Measurements from ENCODE around the gene HHAT.

Gene HHAT

GRCh38 chr1:210328746-210329503 lies at the start of gene HHAT:
TSS of gene HHAT (plus strand) at chr1:210328902. CDS start at chr1:210348976, 20,074 bp downstream.
- DNase-seq (ENCODE audit: low read depth, low spot score): no peak

- DNase-seq (ENCODE audit: low read depth, low spot score): no peak
These were observed 48.5 kb upstream of the HHAT start for GRCh38 chr1:210280221-210280620.

DNA sequence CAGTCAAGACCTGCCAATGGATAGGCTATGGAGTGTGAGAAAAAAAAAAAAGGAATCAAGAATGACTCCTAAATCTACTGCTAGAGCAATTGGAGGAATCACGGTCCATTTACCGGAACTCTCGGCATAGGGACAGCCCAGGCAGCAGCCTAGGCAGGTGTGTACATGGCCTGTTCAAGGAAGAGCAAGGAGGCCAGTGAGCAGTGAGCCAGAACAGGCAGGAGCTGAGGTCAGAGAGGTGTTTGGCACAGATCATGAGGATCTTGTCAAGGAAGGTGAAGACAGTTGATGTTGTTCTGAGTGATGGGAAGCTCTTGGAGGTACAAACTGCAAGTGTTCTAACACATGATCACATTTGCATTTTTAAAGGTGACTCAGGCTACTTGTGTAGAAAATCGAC lies 40.6 kb upstream of the HHAT start:
- DNase-seq (ENCODE audit: low read depth, low spot score): no peak

DNA sequence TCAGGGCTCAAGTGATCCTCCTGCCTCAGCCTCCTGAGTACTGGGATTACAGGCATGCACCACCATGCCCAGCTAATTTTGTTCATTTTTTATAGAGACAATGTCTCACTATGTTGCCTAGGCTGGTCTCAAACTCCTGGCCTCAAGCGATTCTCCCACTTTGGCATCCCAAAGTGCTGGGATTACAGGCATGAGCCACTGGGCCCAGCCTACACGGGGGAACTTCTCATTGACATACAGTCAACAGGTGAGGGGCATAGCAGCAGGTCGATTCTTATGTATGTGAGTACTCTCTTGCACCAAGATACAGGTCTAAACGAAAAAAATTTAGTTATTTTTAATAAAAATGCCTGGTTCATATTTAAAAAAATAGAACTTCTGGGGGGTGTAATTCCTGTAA lies 39.5 kb upstream of the HHAT start:
- DNase-seq (ENCODE audit: low read depth, low spot score): no peak

DNA sequence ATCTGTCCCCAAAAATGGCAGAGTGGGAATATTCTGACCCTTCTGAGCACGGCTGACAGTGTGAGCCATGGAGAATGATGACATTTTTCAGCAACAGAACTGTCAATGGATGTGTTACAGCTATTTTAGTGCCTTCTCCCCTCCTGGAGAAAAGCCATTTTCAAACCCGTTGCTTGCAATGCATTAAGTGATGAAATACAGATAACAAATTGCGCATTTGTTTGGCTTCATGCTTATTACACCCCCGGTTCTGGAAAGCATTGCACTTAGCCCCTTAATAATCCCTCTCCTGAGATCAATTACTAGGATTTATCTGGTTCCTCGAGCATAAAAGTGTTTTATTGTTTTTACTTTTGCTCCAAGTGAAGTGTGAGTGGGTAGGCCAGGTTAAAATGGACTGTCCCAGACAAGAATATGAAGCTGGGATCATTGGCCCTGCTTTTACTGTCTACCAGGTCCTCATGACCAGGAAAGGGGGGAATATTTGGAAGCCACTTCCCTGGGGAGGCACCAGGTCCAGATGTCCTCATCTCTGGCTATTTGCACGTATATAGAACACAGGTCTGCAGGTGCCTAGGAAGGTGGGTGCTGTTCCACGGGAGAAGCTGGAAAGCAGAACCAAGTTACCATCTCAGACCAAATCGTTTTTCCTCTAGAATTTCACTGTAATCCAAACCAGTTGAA lies 37.5 kb upstream of the HHAT start:
- DNase-seq (ENCODE audit: low read depth, low spot score): no peak

DNA sequence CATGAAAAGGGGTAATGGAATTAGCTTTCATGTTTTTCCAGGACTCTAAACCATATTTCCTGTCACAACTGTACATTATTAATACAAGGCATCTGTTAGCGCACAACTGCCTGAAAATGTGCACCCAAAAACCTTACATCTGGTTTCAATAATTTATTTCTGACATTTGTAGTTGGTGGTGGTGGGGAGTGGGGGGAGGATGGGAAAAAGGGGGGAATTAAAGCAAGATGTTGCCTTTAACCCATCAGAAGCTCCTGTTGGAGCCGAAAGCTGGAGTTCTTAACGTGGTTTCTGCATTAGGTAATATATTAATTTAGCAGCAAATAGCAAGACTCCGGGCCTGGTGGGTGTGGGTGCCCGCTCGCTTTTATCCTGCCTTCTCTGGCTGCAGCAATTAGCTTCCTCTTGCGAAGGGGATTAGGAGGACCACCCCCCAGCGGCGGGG lies 36.9 kb upstream of the HHAT start:
- no peak for DNase-seq (ENCODE audit: low read depth, low spot score)

GRCh38 chr1:210292231-210292871 lies 36.4 kb upstream of the HHAT start:
- no peak for DNase-seq (ENCODE audit: low read depth, low spot score)

- no peak for DNase-seq (ENCODE audit: low read depth, low spot score)
These were observed 35.5 kb upstream of the HHAT start for GRCh38 chr1:210293171-210293607.

DNA sequence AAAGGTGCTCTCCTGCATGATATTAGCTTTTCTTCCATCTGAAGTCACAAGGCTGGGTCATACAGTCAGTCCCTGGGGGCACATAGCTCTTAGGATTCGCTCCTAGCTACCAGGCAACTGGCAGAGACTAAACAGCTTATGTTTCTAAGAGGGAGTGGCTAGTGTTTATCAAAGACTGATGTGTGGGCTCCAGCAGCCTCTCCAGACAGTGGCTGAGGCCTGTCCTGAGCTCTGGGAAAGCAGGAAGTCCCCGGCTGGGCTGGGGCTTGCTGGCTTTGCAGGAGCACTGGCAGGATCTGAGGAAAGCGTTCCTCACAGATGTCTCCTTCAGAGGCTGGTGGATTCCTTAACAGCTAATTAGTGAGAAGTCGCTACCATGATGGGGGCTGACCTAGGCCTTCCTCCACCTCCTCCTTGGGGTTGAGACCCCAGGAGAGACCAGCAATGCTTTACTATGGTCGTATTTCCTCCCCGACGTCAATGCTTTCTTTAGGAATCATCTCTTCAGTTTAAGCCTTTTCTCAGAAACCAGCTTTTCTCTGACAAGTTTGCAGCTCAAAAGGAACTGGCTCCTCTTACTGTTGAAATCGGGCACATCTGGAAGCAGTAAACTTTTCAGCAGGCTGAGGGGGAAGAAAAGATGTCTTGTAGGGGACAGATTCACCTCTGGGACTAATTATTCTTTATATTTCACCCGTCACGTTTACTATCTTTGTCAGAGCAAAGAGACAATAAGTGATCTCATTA lies 33.5 kb upstream of the HHAT start:
- no peak for DNase-seq (ENCODE audit: low read depth, low spot score)

DNA sequence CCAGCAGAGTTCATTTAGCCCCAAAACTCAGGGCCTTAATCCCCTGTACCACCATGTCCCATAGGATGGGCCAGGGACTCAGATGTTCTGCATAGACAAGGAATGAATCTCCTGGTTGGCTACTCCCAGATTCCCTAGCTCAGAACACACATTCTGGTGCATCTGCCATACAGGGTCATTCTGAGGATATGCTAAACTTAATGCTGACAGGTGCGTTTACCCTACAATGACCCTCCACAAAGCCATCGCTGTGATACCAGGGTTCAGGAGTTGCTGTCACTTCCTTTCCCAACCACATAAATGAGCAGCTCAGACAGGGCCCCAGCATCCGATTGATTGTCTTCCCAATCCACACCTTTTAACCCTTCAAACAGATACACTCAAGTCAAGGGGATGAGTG lies 32.0 kb upstream of the HHAT start:
- no peak for DNase-seq (ENCODE audit: low read depth, low spot score)

GRCh38 chr1:210298296-210298695 lies 30.4 kb upstream of the HHAT start:
- no peak for DNase-seq (ENCODE audit: low read depth, low spot score)

GRCh38 chr1:210298936-210299335 lies 29.8 kb upstream of the HHAT start:
- no peak for DNase-seq (ENCODE audit: low read depth, low spot score)

DNA sequence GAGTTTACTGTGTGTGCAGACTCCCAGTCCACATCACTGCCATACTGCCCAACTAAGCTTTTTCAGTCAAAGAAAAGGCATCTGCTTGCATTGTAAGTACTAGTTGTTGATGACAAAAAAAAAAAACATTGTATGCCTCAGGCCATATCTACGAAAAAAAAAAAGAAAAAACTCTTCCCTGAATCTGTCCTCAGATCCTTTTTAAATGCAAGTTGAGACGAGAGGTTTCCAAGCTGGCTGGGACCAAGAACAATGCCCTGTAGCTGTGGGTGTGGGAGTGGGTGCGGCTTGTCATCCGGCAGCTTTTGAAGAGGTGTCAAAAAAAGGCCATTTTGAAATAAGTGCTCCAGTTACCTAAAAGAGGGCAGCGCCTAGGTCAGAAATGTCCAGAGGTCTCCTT lies 29.2 kb upstream of the HHAT start:
- no peak for DNase-seq (ENCODE audit: low read depth, low spot score)

GRCh38 chr1:210300923-210301614 lies 27.6 kb upstream of the HHAT start:
- DNase-seq (ENCODE audit: low read depth, low spot score): no peak

DNA sequence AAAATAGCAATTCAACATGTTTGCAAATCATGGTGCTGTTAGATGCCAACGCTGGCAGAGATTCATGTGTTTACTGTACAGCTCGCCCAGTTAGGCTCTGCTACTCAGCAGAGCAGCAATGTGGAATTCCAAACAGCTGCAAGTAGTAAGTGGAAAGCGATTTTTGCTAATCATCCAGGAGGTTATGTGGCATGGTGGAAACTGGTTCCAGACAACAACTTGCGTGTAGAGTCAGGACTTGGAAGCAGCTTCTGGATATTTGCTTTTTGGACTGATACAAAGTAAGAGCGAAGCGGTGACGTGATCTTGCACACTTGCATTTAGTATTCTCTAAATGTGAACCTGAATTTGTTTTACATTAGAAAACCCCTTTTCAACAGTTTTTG lies 27.1 kb upstream of the HHAT start:
- no peak for DNase-seq (ENCODE audit: low read depth, low spot score)

- no peak for DNase-seq (ENCODE audit: low read depth, low spot score)
These were observed 26.2 kb upstream of the HHAT start for GRCh38 chr1:210302501-210302900.

DNA sequence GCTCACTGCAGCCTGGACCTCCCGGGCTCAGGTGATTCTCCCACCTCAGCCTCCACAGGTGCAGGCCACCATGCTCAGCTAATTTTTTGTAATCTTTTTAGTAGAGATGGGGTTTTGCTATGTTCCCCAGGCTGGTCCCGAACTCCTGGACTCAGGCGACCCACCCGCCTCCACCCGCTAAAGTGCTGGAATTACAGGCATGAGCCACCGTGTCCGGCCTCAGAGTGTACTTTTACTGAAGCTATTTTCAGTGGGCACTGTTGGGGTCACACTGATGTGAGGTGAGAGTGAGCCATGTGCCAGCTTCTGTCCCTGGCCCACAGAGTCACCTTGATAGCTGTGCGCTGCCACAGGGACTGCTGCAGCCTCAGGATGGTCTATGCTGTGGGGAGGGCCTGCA lies 25.3 kb upstream of the HHAT start:
- DNase-seq (ENCODE audit: low read depth, low spot score): no peak

GRCh38 chr1:210310562-210311153 lies 18.0 kb upstream of the HHAT start:
- no peak for DNase-seq (ENCODE audit: low read depth, low spot score)

DNA sequence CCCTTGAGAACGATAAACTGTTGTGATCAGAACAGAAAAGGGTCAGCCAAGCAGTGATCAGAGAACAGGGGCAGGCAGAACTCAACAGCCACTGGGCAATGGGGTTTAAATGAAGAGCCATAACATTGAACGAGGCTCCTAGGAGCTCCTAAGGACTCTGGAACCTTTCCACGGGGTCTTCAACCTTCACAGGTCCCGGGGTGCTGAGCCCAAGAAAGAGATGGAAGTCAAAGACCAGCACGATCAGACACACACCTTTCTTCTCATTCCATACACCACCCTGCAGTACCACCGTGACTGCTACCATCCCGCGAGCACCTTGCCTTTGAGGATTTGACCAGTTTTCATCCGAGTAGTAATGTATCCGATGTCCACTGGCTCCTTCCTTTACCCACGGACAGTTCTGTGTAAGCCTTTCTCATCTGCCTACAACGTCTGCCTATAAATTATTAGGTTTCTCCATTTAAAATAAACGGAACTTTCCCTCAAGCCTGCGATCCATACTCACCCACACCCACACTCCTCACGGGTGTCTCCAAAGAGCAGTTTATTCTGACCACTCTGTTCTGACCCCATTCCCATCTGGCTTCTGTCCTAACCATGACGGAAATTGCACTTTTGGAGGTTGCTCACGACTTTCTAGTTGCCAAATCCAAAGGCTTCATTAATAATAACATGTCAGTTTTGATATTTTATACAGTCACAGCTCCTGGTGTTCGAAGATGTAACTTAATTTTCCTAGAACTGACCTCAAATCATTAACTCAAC lies 16.8 kb upstream of the HHAT start:
- no peak for DNase-seq (ENCODE audit: low read depth, low spot score)

GRCh38 chr1:210313046-210313595 lies 15.6 kb upstream of the HHAT start:
- no peak for DNase-seq (ENCODE audit: low read depth, low spot score)

Measured in activated CD4-positive, CD25-positive, alpha-beta regulatory T cell treated with anti-CD3 and anti-CD28 coated beads, Interleukin-2, amount 50 U/mL, for 16 hours (primary cell).